ENCODE data around the gene APH1B. TPM values are rescaled to one million over a fixed set of nuclear protein-coding genes. Genes with fewer than 3 reads are reported as not detected.

The APH1B gene
- total RNA-seq, 1 donor from 2014 or later = 6.2 TPM

GRCh38 chr15:63306492-63307073 lies 29.2 kb downstream of the APH1B start:
- intact Hi-C loops (cut with micrococcal nuclease) = no loop called here
- H3K27me3 ChIP-seq (ENCODE audit: low read depth) = no peaks in the 10 kb centered on the region
- DNase-seq = no peak
- no peak for TF ChIP-seq CTCF (IDR thresholded peaks at IDR 0.05; ENCODE audit: borderline replicate concordance)
- H3K27ac ChIP-seq (replicated peaks) = no peak overlapping the region
- H3K36me3 ChIP-seq = peaks cover 45% of the 10 kb centered on the region
- no peaks in the 10 kb centered on the region for H3K9me3 ChIP-seq (replicated peaks)
- no peak overlapping the region for H3K4me3 ChIP-seq
- no peaks in the 10 kb centered on the region for H3K4me1 ChIP-seq

GRCh38 chr15:63308491-63308890 lies 31.1 kb downstream of the APH1B start:
- no peak for TF ChIP-seq CTCF (IDR thresholded peaks at IDR 0.05; ENCODE audit: borderline replicate concordance)
- Histone ChIP-seq H3K27ac (replicated peaks) (no peak overlapping the region), H3K4me3 (no peak overlapping the region), H3K9me3 (replicated peaks) (no peaks in the 10 kb centered on the region), H3K4me1 (no peaks in the 10 kb centered on the region), H3K27me3 (ENCODE audit: low read depth) (no peaks in the 10 kb centered on the region), H3K36me3 (peaks cover 27% of the 10 kb centered on the region)
- intact Hi-C loops (cut with micrococcal nuclease) = no loop called here
- DNase-seq = no peak

- Histone ChIP-seq H3K4me3 (no peak overlapping the region), H3K27ac (replicated peaks) (no peak overlapping the region), H3K4me1 (no peaks in the 10 kb centered on the region), H3K36me3 (peaks cover 27% of the 10 kb centered on the region), H3K9me3 (replicated peaks) (no peaks in the 10 kb centered on the region), H3K27me3 (ENCODE audit: low read depth) (no peaks in the 10 kb centered on the region)
- intact Hi-C loops (cut with micrococcal nuclease) = no loop called here
- DNase-seq = no peak
- no peak for TF ChIP-seq CTCF (IDR thresholded peaks at IDR 0.05; ENCODE audit: borderline replicate concordance)
These were observed 31.5 kb downstream of the APH1B start for GRCh38 chr15:63308947-63309346.

- DNase-seq = no peak
- H3K36me3 ChIP-seq = peaks cover 15% of the 10 kb centered on the region
- H3K4me1 ChIP-seq = no peaks in the 10 kb centered on the region
- no peak overlapping the region for H3K4me3 ChIP-seq
- intact Hi-C loops (cut with micrococcal nuclease) = no loop called here
- H3K27ac ChIP-seq (replicated peaks) = no peak overlapping the region
- no peaks in the 10 kb centered on the region for H3K9me3 ChIP-seq (replicated peaks)
- no peak for TF ChIP-seq CTCF (IDR thresholded peaks at IDR 0.05; ENCODE audit: borderline replicate concordance)
- H3K27me3 ChIP-seq (ENCODE audit: low read depth) = no peaks in the 10 kb centered on the region
These were observed 33.2 kb downstream of the APH1B start for GRCh38 chr15:63310646-63311045.

GRCh38 chr15:63312286-63312685 lies 34.9 kb downstream of the APH1B start:
- H3K36me3 ChIP-seq = no peaks in the 10 kb centered on the region
- H3K4me1 ChIP-seq = no peaks in the 10 kb centered on the region
- TF ChIP-seq CTCF (IDR thresholded peaks at IDR 0.05; ENCODE audit: borderline replicate concordance) = no peak
- DNase-seq = no peak
- no peak overlapping the region for H3K27ac ChIP-seq (replicated peaks)
- intact Hi-C loops (cut with micrococcal nuclease) = no loop called here
- H3K9me3 ChIP-seq (replicated peaks) = no peaks in the 10 kb centered on the region
- no peak overlapping the region for H3K4me3 ChIP-seq
- H3K27me3 ChIP-seq (ENCODE audit: low read depth) = no peaks in the 10 kb centered on the region

Data from left ventricle myocardium inferior (tissue), 1 donor.